ENCODE results near the gene PARD6B. TPM values are rescaled to one million over a fixed set of nuclear protein-coding genes. Genes with fewer than 3 reads are reported as not detected.
"Not testable (repeated sequence)": the region's sequence is repeated elsewhere in the genome, so short reads cannot be mapped to it uniquely, and the experiment has no call there.

PARD6B gene
- total and polyA plus RNA-seq, 11 donors: 1.3 to 12.2 (median 4.2) TPM

GRCh38 chr20:50765674-50766073 lies 34.3 kb downstream of the PARD6B start:
- 61 to 72% (median 62%) methylated on average over 3 of the region's 3 CpGs for WGBS, 4 donors
- DNase-seq (no peak), ATAC-seq (no peak)
- intact Hi-C loops (cut with DNase I): no loop called here
- H3K4me3 ChIP-seq: no peak overlapping the region
- no peak overlapping the region for H3K27ac ChIP-seq
- H3K4me1 ChIP-seq: peaks cover 0 to 20% (median 4%) of the 10 kb centered on the region in 12 donors
- no peaks in the 10 kb centered on the region for H3K36me3 ChIP-seq
- H3K9me3 ChIP-seq: no peaks in the 10 kb centered on the region
- no peaks in the 10 kb centered on the region for H3K27me3 ChIP-seq
- no peak for TF ChIP-seq CTCF (IDR thresholded peaks at IDR 0.05)
- no peak for TF ChIP-seq POLR2A (IDR thresholded peaks at IDR 0.05)

GRCh38 chr20:50766955-50767809 lies 35.8 kb downstream of the PARD6B start:
- H3K4me3 ChIP-seq; H3K36me3 ChIP-seq; ATAC-seq; H3K27me3 ChIP-seq; intact Hi-C loops (cut with DNase I); H3K27ac ChIP-seq; DNase-seq; H3K9me3 ChIP-seq: not testable (repeated sequence)
- peaks cover 0 to 15% (median 3%) of the 10 kb centered on the region in 12 donors for H3K4me1 ChIP-seq
- 52 to 65% (median 54%) methylated on average over 7 to 10 of the region's 10 CpGs for WGBS, 4 donors

GRCh38 chr20:50768991-50769390 lies 37.6 kb downstream of the PARD6B start:
- 51 to 100% (median 76%) methylated on average over 1 to 7 of the region's 7 CpGs for WGBS, 4 donors
- H3K4me1 ChIP-seq; DNase-seq; H3K36me3 ChIP-seq; H3K4me3 ChIP-seq; intact Hi-C loops (cut with DNase I); H3K27ac ChIP-seq; ATAC-seq; H3K9me3 ChIP-seq; H3K27me3 ChIP-seq: not testable (repeated sequence)

DNA sequence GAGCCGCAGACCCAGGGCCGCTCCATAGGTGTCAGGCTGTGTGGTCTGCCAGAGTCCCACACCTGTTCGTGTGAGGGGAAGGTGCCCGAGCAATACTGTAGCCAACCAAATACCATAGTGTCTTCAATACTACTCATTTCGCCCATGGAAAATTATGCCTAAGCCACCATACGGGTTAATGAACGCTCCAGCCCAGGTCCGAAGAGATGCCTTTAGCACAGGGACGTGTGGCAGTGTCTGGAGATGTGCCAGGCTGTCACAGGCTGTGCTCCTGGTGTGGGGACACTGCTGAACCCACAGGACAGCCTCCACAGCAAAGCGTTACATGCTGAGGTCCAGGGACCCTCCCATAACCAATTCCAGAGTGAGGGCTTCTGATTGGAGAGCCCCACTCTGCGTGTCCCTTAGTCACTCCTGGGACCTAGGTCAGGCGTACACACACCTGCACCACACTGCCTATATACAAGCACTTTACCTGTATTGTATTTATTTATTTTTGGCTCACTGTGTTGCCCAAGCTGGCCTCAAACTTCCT lies 38.2 kb downstream of the PARD6B start:
- 69 to 86% (median 80%) methylated on average over 7 to 12 of the region's 12 CpGs for WGBS, 4 donors
- H3K27me3 ChIP-seq; H3K9me3 ChIP-seq; DNase-seq; H3K36me3 ChIP-seq; H3K27ac ChIP-seq; intact Hi-C loops (cut with DNase I); H3K4me1 ChIP-seq; H3K4me3 ChIP-seq: not testable (repeated sequence)
- ATAC-seq: peak in 2 of 4 donors; percentile 25 to 33

- H3K4me1 ChIP-seq; H3K27ac ChIP-seq; H3K4me3 ChIP-seq; H3K27me3 ChIP-seq; ATAC-seq; DNase-seq; H3K9me3 ChIP-seq; intact Hi-C loops (cut with DNase I); H3K36me3 ChIP-seq: not testable (repeated sequence)
- WGBS, 4 donors: 93 to 98% (median 96%) methylated on average over 3 to 5 of the region's 8 CpGs
Measured at GRCh38 chr20:50771419-50772080, 40.2 kb downstream of the PARD6B start.

Data from heart left ventricle (tissue), 16 donors.